Mammary epithelial cell (primary cell): Measurements from ENCODE around the gene CLASP1.

ENCODE experiments used
- EZH2 ChIP-seq: IDR thresholded peaks from 2 replicates; pipeline ENCODE4 v1.6.1; 2012; ENCODE audit warnings: low read length, inconsistent platforms, borderline replicate concordance
- TF ChIP-seq, protein P1 (sequence below), 2 donors: IDR thresholded peaks in 1 of 2; conservative IDR thresholded peaks in 1 of 2; 2 replicates each; pipeline ENCODE4 v1.5.1; 2011 to 2012; ENCODE audit warnings: inconsistent platforms in 2 of 2, low read length in 2 of 2, mild to moderate bottlenecking in 2 of 2, control low read depth in 1 of 2, low read depth in 1 of 2; ENCODE audit not compliant: insufficient read depth in 1 of 2; ENCODE audit errors: extremely low read depth in 1 of 2

DNA sequence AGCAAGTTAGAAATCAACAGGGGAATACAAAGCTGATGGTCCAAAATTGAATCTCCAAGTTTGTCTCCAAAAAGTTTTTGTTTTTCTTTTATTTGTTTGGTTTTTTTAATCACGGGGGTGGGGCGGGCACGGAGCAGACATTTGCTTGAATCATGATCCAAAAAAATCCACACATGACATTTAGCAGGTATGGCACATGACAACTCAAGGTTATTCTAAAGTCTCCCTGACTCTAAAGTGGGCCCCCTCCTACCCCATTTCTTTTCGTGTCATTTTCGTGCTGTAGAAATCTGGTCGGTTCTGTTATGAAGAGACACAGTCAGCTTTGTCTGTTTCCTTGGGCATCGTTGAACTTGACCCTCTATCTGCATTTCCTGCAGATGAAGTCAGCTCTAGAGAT lies 104.0 kb downstream of the CLASP1 start:
- TF ChIP-seq, protein P1, sequence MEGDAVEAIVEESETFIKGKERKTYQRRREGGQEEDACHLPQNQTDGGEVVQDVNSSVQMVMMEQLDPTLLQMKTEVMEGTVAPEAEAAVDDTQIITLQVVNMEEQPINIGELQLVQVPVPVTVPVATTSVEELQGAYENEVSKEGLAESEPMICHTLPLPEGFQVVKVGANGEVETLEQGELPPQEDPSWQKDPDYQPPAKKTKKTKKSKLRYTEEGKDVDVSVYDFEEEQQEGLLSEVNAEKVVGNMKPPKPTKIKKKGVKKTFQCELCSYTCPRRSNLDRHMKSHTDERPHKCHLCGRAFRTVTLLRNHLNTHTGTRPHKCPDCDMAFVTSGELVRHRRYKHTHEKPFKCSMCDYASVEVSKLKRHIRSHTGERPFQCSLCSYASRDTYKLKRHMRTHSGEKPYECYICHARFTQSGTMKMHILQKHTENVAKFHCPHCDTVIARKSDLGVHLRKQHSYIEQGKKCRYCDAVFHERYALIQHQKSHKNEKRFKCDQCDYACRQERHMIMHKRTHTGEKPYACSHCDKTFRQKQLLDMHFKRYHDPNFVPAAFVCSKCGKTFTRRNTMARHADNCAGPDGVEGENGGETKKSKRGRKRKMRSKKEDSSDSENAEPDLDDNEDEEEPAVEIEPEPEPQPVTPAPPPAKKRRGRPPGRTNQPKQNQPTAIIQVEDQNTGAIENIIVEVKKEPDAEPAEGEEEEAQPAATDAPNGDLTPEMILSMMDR (conservative IDR thresholded peaks at IDR 0.05 in 1 of 2, IDR thresholded peaks at IDR 0.05 in 1 of 2; ENCODE audit: extremely low read depth in 1 of 2, insufficient read depth in 1 of 2, low read depth in 1 of 2, low read length in 2 of 2) = no peak
- no peak for TF ChIP-seq EZH2
